ENCODE measurements around the gene COL6A1.
"Not testable (repeated sequence)": the region's sequence is repeated elsewhere in the genome, so short reads cannot be mapped to it uniquely, and the experiment has no call there.

COL6A1 gene

GRCh38 chr21:46046471-46046870, 64.9 kb downstream of the COL6A1 start:
- no peak for DNase-seq (ENCODE audit: low read depth in 2 of 2, low spot score in 1 of 2)

GRCh38 chr21:46046906-46047305, 65.3 kb downstream of the COL6A1 start:
- not testable (repeated sequence) for DNase-seq (ENCODE audit: low read depth in 2 of 2, low spot score in 1 of 2)

- DNase-seq (ENCODE audit: low read depth in 2 of 2, low spot score in 1 of 2): no peak
Measured at GRCh38 chr21:46048926-46049889, 67.6 kb downstream of the COL6A1 start.

GRCh38 chr21:46049890-46050667, 68.5 kb downstream of the COL6A1 start:
- DNase-seq (ENCODE audit: low read depth in 2 of 2, low spot score in 1 of 2): no peak

GRCh38 chr21:46050668-46051378, 69.3 kb downstream of the COL6A1 start:
- DNase-seq (ENCODE audit: low read depth in 2 of 2, low spot score in 1 of 2): no peak

- no peak for DNase-seq (ENCODE audit: low read depth in 2 of 2, low spot score in 1 of 2)
Measured at GRCh38 chr21:46051379-46051770, 69.8 kb downstream of the COL6A1 start.

- DNase-seq (ENCODE audit: low read depth in 2 of 2, low spot score in 1 of 2): no peak
Measured at GRCh38 chr21:46051821-46052675, 70.5 kb downstream of the COL6A1 start.

- peak; percentile 14 to 53 for DNase-seq (ENCODE audit: low read depth in 2 of 2, low spot score in 1 of 2)
Measured at GRCh38 chr21:46052703-46053651, 71.4 kb downstream of the COL6A1 start.

- no peak for DNase-seq (ENCODE audit: low read depth in 2 of 2, low spot score in 1 of 2)
Measured at GRCh38 chr21:46054031-46054430, 72.5 kb downstream of the COL6A1 start.

- DNase-seq (ENCODE audit: low read depth in 2 of 2, low spot score in 1 of 2): no peak
Measured at GRCh38 chr21:46054451-46054881, 72.9 kb downstream of the COL6A1 start.
